SK-N-SH (cell line): ENCODE results near the gene GPD1. TPM values are rescaled to one million over a fixed set of nuclear protein-coding genes. Genes with fewer than 3 reads are reported as not detected.

Experiments
- CTCF ChIA-PET: fragments of 300-600, 350-600 bp; formaldehyde crosslinking; extraction: SDS; loops from one replicate; lab custom pipeline; 2021; lab: Yijun Ruan, JAX
- POLR2A ChIA-PET: fragments of 350-600 bp; sonication (Branson Sonifier 250); formaldehyde crosslinking; extraction: SDS; loops from one replicate; lab custom pipeline; 2020; ENCODE audit warnings: antibody characterized with exemption, inconsistent platforms; lab: Yijun Ruan, JAX
- DNase-seq: peaks from one replicate; pipeline ENCODE4 v3.0.0; 2012
- H2AFZ ChIP-seq: fragments of 200-600 bp; sonication (generic); 2 replicates; pipeline ENCODE4 v1.8.1; 2016; ENCODE audit warnings: antibody characterized with exemption, mild to moderate bottlenecking, low read depth
- H3F3A ChIP-seq: fragments of 200-600 bp; sonication (generic); replicated peaks from 2 replicates; pipeline ENCODE3; 2016; ENCODE audit warnings: antibody characterized with exemption, mild to moderate bottlenecking; ENCODE audit not compliant: insufficient read depth
- H3K27ac ChIP-seq, 2 experiments: fragments of 200-500 bp in 1 of 2; fragments of 200-600 bp in 1 of 2; sonication (Bioruptor generic) in 1 of 2; sonication (generic), shearing (Covaris generic) in 1 of 2; 2 replicates each; pipeline versions ENCODE4 v1.5.1 to v1.6.1; 2014 to 2016; ENCODE audit warnings: low read depth in 2 of 2, inconsistent platforms in 1 of 2, low read length in 1 of 2, mild to moderate bottlenecking in 1 of 2, mixed read lengths in 1 of 2
- H3K27me3 ChIP-seq: fragments of 200-600 bp; sonication (generic), shearing (Covaris generic); 2 replicates; pipeline ENCODE4 v1.6.1; 2016; ENCODE audit warnings: mixed run types; ENCODE audit not compliant: insufficient read depth
- H3K36me3 ChIP-seq, 2 experiments: fragments of 200-500 bp in 1 of 2; fragments of 200-600 bp in 1 of 2; sonication (Bioruptor generic) in 1 of 2; sonication (generic) in 1 of 2; replicated peaks in 1 of 2; 2 replicates each; pipeline versions ENCODE3 to v1.5.1; 2014 to 2016; ENCODE audit warnings: low read length in 1 of 2, mild to moderate bottlenecking in 1 of 2; ENCODE audit not compliant: insufficient read depth in 2 of 2, control insufficient read depth in 1 of 2
- H3K4me1 ChIP-seq, 2 experiments: fragments of 200-500 bp in 1 of 2; fragments of 200-600 bp in 1 of 2; sonication (Bioruptor generic) in 1 of 2; sonication (generic), shearing (Covaris generic) in 1 of 2; 2 replicates each; pipeline versions ENCODE4 v1.5.1 to v1.6.1; 2014 to 2016; ENCODE audit warnings: low read depth in 1 of 2, low read length in 1 of 2, mixed run types in 1 of 2; ENCODE audit not compliant: insufficient read depth in 2 of 2, control insufficient read depth in 1 of 2
- H3K4me2 ChIP-seq: fragments of 200-600 bp; sonication (generic), shearing (Covaris generic); 2 replicates; pipeline ENCODE4 v1.6.1; 2017; ENCODE audit warnings: mixed run types
- H3K4me3 ChIP-seq, 2 experiments: fragments of 200-500 bp in 1 of 2; fragments of 200-600 bp in 1 of 2; sonication (Bioruptor generic) in 1 of 2; sonication (generic), shearing (Covaris generic) in 1 of 2; 2 replicates each; pipeline versions ENCODE4 v1.5.1 to v1.8.1; 2014 to 2016; ENCODE audit warnings: low read depth in 2 of 2, inconsistent platforms in 1 of 2, low read length in 1 of 2, mild to moderate bottlenecking in 1 of 2, mixed read lengths in 1 of 2, moderate library complexity in 1 of 2
- H3K79me2 ChIP-seq: fragments of 200-600 bp; sonication (generic); 2 replicates; pipeline ENCODE4 v1.8.1; 2017; ENCODE audit warnings: mild to moderate bottlenecking; ENCODE audit not compliant: insufficient read depth
- H3K9ac ChIP-seq: fragments of 200-600 bp; sonication (generic); 2 replicates; pipeline ENCODE4 v1.6.1; 2017; ENCODE audit warnings: mixed run types
- H3K9me2 ChIP-seq: fragments of 200-600 bp; sonication (generic); 2 replicates; pipeline ENCODE4 v1.6.1; 2017; ENCODE audit warnings: mixed run types
- H3K9me3 ChIP-seq: fragments of 200-600 bp; sonication (generic); 2 replicates; pipeline ENCODE4 v1.6.1; 2017; ENCODE audit warnings: mixed run types, mild to moderate bottlenecking, moderate library complexity
- H4K20me1 ChIP-seq: fragments of 200-600 bp; sonication (generic); 2 replicates; pipeline ENCODE4 v1.6.1; 2017; ENCODE audit warnings: mild to moderate bottlenecking, mixed run types; ENCODE audit not compliant: insufficient read depth
- CHD2 ChIP-seq: fragments of 150-350 bp; IDR thresholded peaks from 2 replicates; pipeline ENCODE4 v1.6.1; 2018; ENCODE audit warnings: low read length; ENCODE audit not compliant: partially characterized antibody
- ELF1 ChIP-seq: IDR thresholded peaks from 2 replicates; pipeline ENCODE4 v1.4.0; 2012
- EP300 ChIP-seq, 2 experiments: IDR thresholded peaks; 2 replicates each; pipeline versions ENCODE4 v1.4.0 to v1.6.1; 2012; ENCODE audit warnings: borderline replicate concordance in 1 of 2, low read depth in 1 of 2, low read length in 1 of 2
- EZH2phosphoT487 ChIP-seq: fragments of 200-600 bp; sonication (generic); IDR thresholded peaks from 2 replicates; pipeline ENCODE4 v1.6.1; 2017; ENCODE audit warnings: low read depth, mixed run types, mild to moderate bottlenecking, antibody characterized with exemption, moderate library complexity, borderline replicate concordance
- FOSL2 ChIP-seq: IDR thresholded peaks from 2 replicates; pipeline ENCODE4 v1.4.0; 2012; ENCODE audit warnings: low read depth, mild to moderate bottlenecking, moderate library complexity, borderline replicate concordance
- FOXJ3 ChIP-seq: sonication (generic); formaldehyde crosslinking; IDR thresholded peaks from 2 replicates; pipeline ENCODE4 v1.5.1; 2020; ENCODE audit warnings: mild to moderate bottlenecking, missing genetic modification reagents
- FOXM1 ChIP-seq: IDR thresholded peaks from 2 replicates; pipeline ENCODE4 v1.4.0; 2012; ENCODE audit warnings: low read depth, mild to moderate bottlenecking
- GABPA ChIP-seq: IDR thresholded peaks from 2 replicates; pipeline ENCODE4 v1.4.0; 2012; ENCODE audit warnings: low read depth, mild to moderate bottlenecking
- GATA2 ChIP-seq: sonication (generic); formaldehyde crosslinking; IDR thresholded peaks from 2 replicates; pipeline ENCODE4 v1.5.0; 2020; ENCODE audit warnings: mild to moderate bottlenecking, missing genetic modification reagents
- JUND ChIP-seq: IDR thresholded peaks from 2 replicates; pipeline ENCODE4 v1.4.0; 2012
- MAX ChIP-seq: IDR thresholded peaks from 2 replicates; pipeline ENCODE4 v1.4.0; 2012; ENCODE audit warnings: low read depth
- MXI1 ChIP-seq: IDR thresholded peaks from 2 replicates; pipeline ENCODE4 v1.6.1; 2012; ENCODE audit warnings: mild to moderate bottlenecking, low read depth, low read length, improper control_type of control experiment
- NRF1 ChIP-seq: IDR thresholded peaks from 2 replicates; pipeline ENCODE4 v1.6.1; 2012; ENCODE audit warnings: low read depth, mild to moderate bottlenecking, low read length
- PBX3 ChIP-seq: IDR thresholded peaks from 2 replicates; pipeline ENCODE4; 2012
- POLR2AphosphoS5 ChIP-seq: IDR thresholded peaks from 2 replicates; pipeline ENCODE4 v1.6.1; 2012; ENCODE audit warnings: low read depth, low read length
- RAD21 ChIP-seq: IDR thresholded peaks from 2 replicates; pipeline ENCODE4 v1.6.1; 2012; ENCODE audit warnings: mild to moderate bottlenecking, low read length
- REST ChIP-seq: IDR thresholded peaks from 2 replicates; pipeline ENCODE4 v1.6.1; 2012; ENCODE audit warnings: mild to moderate bottlenecking, low read depth, low read length, moderate library complexity
- RFX5 ChIP-seq: IDR thresholded peaks from 2 replicates; pipeline ENCODE4 v1.6.1; 2012; ENCODE audit warnings: mild to moderate bottlenecking, improper control_type of control experiment, low read length
- RXRA ChIP-seq: IDR thresholded peaks from 2 replicates; pipeline ENCODE4 v1.4.0; 2012; ENCODE audit warnings: low read depth, mild to moderate bottlenecking, borderline replicate concordance
- SMC3 ChIP-seq: IDR thresholded peaks from 2 replicates; pipeline ENCODE4 v1.6.1; 2012; ENCODE audit warnings: low read depth, low read length, improper control_type of control experiment
- TAF1 ChIP-seq: IDR thresholded peaks from 2 replicates; pipeline ENCODE4 v1.6.1; 2012; ENCODE audit warnings: low read depth, mild to moderate bottlenecking, low read length, moderate library complexity, borderline replicate concordance
- TEAD4 ChIP-seq: IDR thresholded peaks from 2 replicates; pipeline ENCODE4 v1.4.0; 2012; ENCODE audit warnings: mild to moderate bottlenecking, borderline replicate concordance; ENCODE audit not compliant: insufficient read depth
- USF2 ChIP-seq: fragments of 150-350 bp; IDR thresholded peaks from 2 replicates; pipeline ENCODE4 v1.6.1; 2017; ENCODE audit warnings: antibody characterized with exemption, low read length, low read depth, borderline replicate concordance
- YY1 ChIP-seq: IDR thresholded peaks from 2 replicates; pipeline ENCODE4 v1.4.0; 2012; ENCODE audit warnings: low read depth, mild to moderate bottlenecking
- ZBTB33 ChIP-seq: IDR thresholded peaks from 2 replicates; pipeline ENCODE4 v1.4.0; 2012; ENCODE audit warnings: low read depth, borderline replicate concordance
- WGBS: methylation state at CpG from one replicate; pipeline ENCODE4 v1.1.6; 2017; ENCODE audit warnings: low lambda C conversion rate; 5-methylcytosine and 5-hydroxymethylcytosine counted together
- polyA plus RNA-seq, 3 experiments: library from polyadenylated mRNA; depleted of rRNA; stranded (reverse); fragments of >200 nt; gene quantifications; 2 replicates each; pipeline ENCODE4 v1.2.3, GENCODE V29; 2012

Gene GPD1
- polyA plus RNA-seq, 1 of the 3 experiments (the other 2 are of a cell fraction) = 0.07 TPM

- no peaks in the 10 kb centered on the region for H3K27me3 ChIP-seq
- 18% methylated on average over 6 of the region's 9 CpGs for WGBS
- H3K79me2 ChIP-seq = no peaks in the 10 kb centered on the region
- no peaks in the 10 kb centered on the region for H3K9me2 ChIP-seq
- no peak overlapping the region; a peak in 1 of 4 replicates for H3K4me3 ChIP-seq
- H4K20me1 ChIP-seq = no peaks in the 10 kb centered on the region
- H3K36me3 ChIP-seq = no peaks in the 10 kb centered on the region
- ChIA-PET POLR2A (no interaction called here), CTCF (interaction anchor here (0.6 to 37.6 kb wide), 37 partner anchors 8 to 1087 kb away, joined by 3 to 1401 read pairs (median 5); partner anchors contain the start of genes AQP5, AQP6, ASIC1 and CERS5)
- no peak overlapping the region for H3K9ac ChIP-seq
- H3F3A ChIP-seq = no peaks in the 10 kb centered on the region
- no peaks in the 10 kb centered on the region for H3K9me3 ChIP-seq
- no peak overlapping the region for H2AFZ ChIP-seq
- DNase-seq = peak; percentile 92
- no peak overlapping the region for H3K4me2 ChIP-seq
- H3K27ac ChIP-seq = no peak overlapping the region; a peak in 1 of 4 replicates
- H3K4me1 ChIP-seq = peaks cover 0 to 9% of the 10 kb centered on the region in 2 experiments; a peak in 1 of 4 replicates
- no peak for TF ChIP-seq EP300 (IDR thresholded peaks at IDR 0.05; ENCODE audit: borderline replicate concordance in 1 of 2, low read depth in 1 of 2, low read length in 1 of 2)
- peak; percentile 92 for TF ChIP-seq SMC3
- no peak for TF ChIP-seq ELF1
- no peak for TF ChIP-seq RXRA
- TF ChIP-seq POLR2AphosphoS5 = no peak
- TF ChIP-seq PBX3 = no peak
- no peak for TF ChIP-seq YY1
- no peak for TF ChIP-seq TAF1
- TF ChIP-seq RAD21 = peak; percentile 92
- TF ChIP-seq FOXM1 = no peak
- TF ChIP-seq FOSL2 = no peak
- no peak for TF ChIP-seq TEAD4
- TF ChIP-seq JUND = no peak
- peak; percentile 13; the same call in 1 of the 2 replicates for TF ChIP-seq NRF1
- TF ChIP-seq FOXJ3 = no peak
- no peak for TF ChIP-seq EZH2phosphoT487
- peak; percentile 31 for TF ChIP-seq CHD2
- TF ChIP-seq RFX5 = no peak; the same call in 1 of the 2 replicates
- TF ChIP-seq ZBTB33 = no peak
- no peak; the same call in 1 of the 2 replicates for TF ChIP-seq MXI1
- TF ChIP-seq USF2 = no peak
- no peak for TF ChIP-seq GATA2
- TF ChIP-seq REST = no peak
- TF ChIP-seq MAX = no peak
- no peak for TF ChIP-seq GABPA
Measured at GRCh38 chr12:50074936-50075807, 28.6 kb upstream of the GPD1 start.
